ENCODE data around the gene TMOD2. TPM values are rescaled to one million over a fixed set of nuclear protein-coding genes. Genes with fewer than 3 reads are reported as not detected.

TMOD2 gene
- total RNA-seq, 1 experiment from 2014 or later = 3.6 TPM

GRCh38 chr15:51714911-51715310 lies 36.5 kb upstream of the TMOD2 start (continued):
- TF ChIP-seq USF1 (CRISPR knock-in tag; IDR thresholded peaks at IDR 0.05) (no peak), HMGA2 (CRISPR knock-in tag; IDR thresholded peaks at IDR 0.05) (no peak)

GRCh38 chr15:51718219-51718618 lies 33.2 kb upstream of the TMOD2 start:
- ChIA-PET POLR2A (interaction anchor here (0.6 kb wide), 1 partner anchor 416 kb away, joined by 3 read pairs; no protein-coding TSS in a partner anchor), CTCF (no interaction called here)
- peaks cover 4% of the 10 kb centered on the region; the same call in 1 of the 2 replicates for H3K4me1 Mint-ChIP-seq
- ATAC-seq (no peak), DNase-seq (ENCODE audit: low spot score) (no peak)
- no peak overlapping the region for H3K27ac Mint-ChIP-seq
- no peak overlapping the region for H3K4me3 Mint-ChIP-seq
- no peaks in the 10 kb centered on the region for H3K27me3 Mint-ChIP-seq (ENCODE audit: low read depth)
- peaks cover 12% of the 10 kb centered on the region for H3K36me3 Mint-ChIP-seq
- no peak for TF ChIP-seq ZBTB21 (CRISPR knock-in tag; IDR thresholded peaks at IDR 0.05; ENCODE audit: borderline replicate concordance)
- TF ChIP-seq EMX1 (CRISPR knock-in tag; IDR thresholded peaks at IDR 0.05) = no peak
- no peak for TF ChIP-seq ZNF317 (CRISPR knock-in tag; IDR thresholded peaks at IDR 0.05; ENCODE audit: borderline replicate concordance, low read depth)
- TF ChIP-seq E2F5 (CRISPR knock-in tag; IDR thresholded peaks at IDR 0.05) = no peak
- TF ChIP-seq KAT7 (CRISPR knock-in tag; IDR thresholded peaks at IDR 0.05; ENCODE audit: borderline replicate concordance) = no peak
- TF ChIP-seq GRHL2 (CRISPR knock-in tag; IDR thresholded peaks at IDR 0.05; ENCODE audit: insufficient replicate concordance, severe bottlenecking) = no peak
- TF ChIP-seq ZNF121 (CRISPR knock-in tag; IDR thresholded peaks at IDR 0.05) = no peak
- no peak for TF ChIP-seq JUN (CRISPR knock-in tag; IDR thresholded peaks at IDR 0.05)
- TF ChIP-seq PRDM15 (CRISPR knock-in tag; IDR thresholded peaks at IDR 0.05) = no peak
- no peak for TF ChIP-seq TP53 (CRISPR knock-in tag; IDR thresholded peaks at IDR 0.05)
- TF ChIP-seq CREB1 (CRISPR knock-in tag; IDR thresholded peaks at IDR 0.05) = no peak
- TF ChIP-seq PRRX2 (CRISPR knock-in tag; IDR thresholded peaks at IDR 0.05) = no peak
- TF ChIP-seq NFATC4 (CRISPR knock-in tag; IDR thresholded peaks at IDR 0.05) = no peak
- TF ChIP-seq SMAD4 (CRISPR knock-in tag; IDR thresholded peaks at IDR 0.05) = no peak
- TF ChIP-seq ERG (CRISPR knock-in tag; IDR thresholded peaks at IDR 0.05) = no peak
- TF ChIP-seq ATF2 (CRISPR knock-in tag; IDR thresholded peaks at IDR 0.05; ENCODE audit: borderline replicate concordance, low read depth) = no peak
- H3K9me3 Mint-ChIP-seq = peaks cover 6% of the 10 kb centered on the region; the same call in 1 of the 2 replicates
